HepG2 (cell line): ENCODE data around the gene NUP88. TPM values are rescaled to one million over a fixed set of nuclear protein-coding genes. Genes with fewer than 3 reads are reported as not detected.

Experiments
- ATAC-seq: fragments of 200-7000 bp; cut with Tn5 transposase; 3 replicates; pipeline ENCODE4 v1.9.1; 2020; ENCODE audit warnings: mild to moderate bottlenecking, moderate library complexity
- BruUV-seq: library from RNA; stranded (reverse); fragments of 400-500 nt; replicated peaks from 2 replicates; lab custom pipeline; 2021; lab: Mats Ljungman, UMichigan
- CTCF ChIA-PET: fragments of 300-600 bp; formaldehyde crosslinking; extraction: SDS; loops from one replicate; lab custom pipeline; 2021; ENCODE audit warnings: low total read pairs, inconsistent platforms, low intra/inter-chr PET ratio; lab: Yijun Ruan, JAX
- POLR2A ChIA-PET: fragments of 350-600 bp; sonication (Branson Sonifier 250); formaldehyde crosslinking; loops from one replicate; lab custom pipeline; 2020; ENCODE audit warnings: antibody characterized with exemption, inconsistent platforms; lab: Yijun Ruan, JAX
- DNase-seq: peaks from one replicate; pipeline ENCODE4 v3.0.0-alpha.2; 2015; ENCODE audit warnings: low spot score
- FAIRE-seq: peaks from 3 replicates; lab custom pipeline; 2011; peaks lifted over from hg19 to GRCh38; lab: Jason Lieb, UNC
- H2AFZ ChIP-seq: one replicate; pipeline ENCODE4 v1.6.1; 2011; ENCODE audit warnings: low read length, inconsistent platforms
- H3K27ac ChIP-seq: fragments of 300-600 bp; 3 replicates; pipeline ENCODE4 v1.8.0; 2011; ENCODE audit warnings: mixed run types, mild to moderate bottlenecking, mixed read lengths, low read length, inconsistent platforms; ENCODE audit not compliant: insufficient read depth; ENCODE audit errors: extremely low read length
- H3K27me3 ChIP-seq, 2 experiments: fragments of 200-600 bp in 1 of 2; 2 replicates in 1 of 2; 3 replicates in 1 of 2; pipeline versions ENCODE4 v1.6.0 to v1.8.0; 2011; ENCODE audit warnings: low read length in 2 of 2, mild to moderate bottlenecking in 2 of 2, moderate library complexity in 2 of 2, inconsistent platforms in 1 of 2; ENCODE audit not compliant: insufficient read depth in 2 of 2, control insufficient read depth in 1 of 2
- H3K36me3 ChIP-seq, 2 experiments: fragments of 200-600 bp in 1 of 2; replicated peaks in 1 of 2; 2 replicates in 1 of 2; 3 replicates in 1 of 2; pipeline versions ENCODE4 v1.5.1 to v1.8.0; 2011; ENCODE audit warnings: low read length in 2 of 2, inconsistent platforms in 1 of 2; ENCODE audit not compliant: insufficient read depth in 2 of 2, control insufficient read depth in 1 of 2
- H3K4me1 ChIP-seq: 2 replicates; pipeline ENCODE4 v1.5.1; 2012; ENCODE audit warnings: low read length, inconsistent platforms; ENCODE audit not compliant: insufficient read depth
- H3K4me2 ChIP-seq: 2 replicates; pipeline ENCODE4 v1.6.0; 2011; ENCODE audit warnings: low read depth, low read length, inconsistent platforms
- H3K4me3 ChIP-seq, 3 experiments: fragments of 200-600 bp in 1 of 3; sonication (generic), shearing (Covaris generic) in 1 of 3; replicated peaks in 1 of 3; 2 replicates each; pipeline ENCODE4 v1.5.1; 2011 to 2016; ENCODE audit warnings: low read length in 3 of 3, inconsistent platforms in 2 of 3, low read depth in 2 of 3, mild to moderate bottlenecking in 2 of 3, control low read depth in 1 of 3, mixed read lengths in 1 of 3; ENCODE audit not compliant: insufficient read depth in 1 of 3
- H3K79me2 ChIP-seq: one replicate; pipeline ENCODE4 v1.6.1; 2011; ENCODE audit warnings: low read length, inconsistent platforms; ENCODE audit not compliant: insufficient read depth
- H3K9ac ChIP-seq: 2 replicates; pipeline ENCODE4 v1.6.0; 2011; ENCODE audit warnings: mild to moderate bottlenecking, low read depth, low read length, inconsistent platforms; ENCODE audit not compliant: insufficient read depth
- H3K9me3 ChIP-seq: 2 replicates; pipeline ENCODE4 v1.5.1; 2012; ENCODE audit warnings: mild to moderate bottlenecking, low read length
- H4K20me1 ChIP-seq: 2 replicates; pipeline ENCODE4 v1.6.0; 2011; ENCODE audit warnings: inconsistent platforms, mild to moderate bottlenecking, low read length, moderate library complexity; ENCODE audit not compliant: insufficient read depth
- ATF2 ChIP-seq: sonication (generic); formaldehyde crosslinking; IDR thresholded peaks from 2 replicates; pipeline ENCODE4 v1.4.0; 2020; ENCODE audit warnings: missing genetic modification reagents
- GPBP1L1 ChIP-seq: sonication (generic); formaldehyde crosslinking; IDR thresholded peaks from 2 replicates; pipeline ENCODE4 v1.5.0; 2020; ENCODE audit warnings: mild to moderate bottlenecking, missing genetic modification reagents
- NFE2L1 ChIP-seq: sonication (generic); formaldehyde crosslinking; IDR thresholded peaks from 2 replicates; pipeline ENCODE4 v1.4.0; 2020; ENCODE audit warnings: missing genetic modification reagents, mild to moderate bottlenecking, borderline replicate concordance
- PRDM10 ChIP-seq: sonication (generic); formaldehyde crosslinking; IDR thresholded peaks from 2 replicates; pipeline ENCODE4 v1.4.0; 2020; ENCODE audit warnings: low read depth, missing genetic modification reagents
- SIX1 ChIP-seq: sonication (generic); formaldehyde crosslinking; IDR thresholded peaks from 2 replicates; pipeline ENCODE4 v1.4.0; 2020; ENCODE audit warnings: missing genetic modification reagents, borderline replicate concordance
- SRSF4 ChIP-seq: fragments of 200-400 bp; formaldehyde crosslinking; IDR thresholded peaks from one replicate; pipeline ENCODE4 v1.6.1; 2018; ENCODE audit warnings: mild to moderate bottlenecking, low read depth, low read length, moderate library complexity; ENCODE audit not compliant: poor library complexity, severe bottlenecking
- TBX2 ChIP-seq: sonication (generic); formaldehyde crosslinking; IDR thresholded peaks from 2 replicates; pipeline ENCODE4 v1.5.0; 2020; ENCODE audit warnings: missing genetic modification reagents, mild to moderate bottlenecking, borderline replicate concordance
- ZBTB7A ChIP-seq: sonication (generic); formaldehyde crosslinking; IDR thresholded peaks from 2 replicates; pipeline ENCODE4 v1.8.0; 2022; ENCODE audit warnings: mild to moderate bottlenecking, missing genetic modification reagents
- ZNF44 ChIP-seq: sonication (generic); formaldehyde crosslinking; IDR thresholded peaks from 2 replicates; pipeline ENCODE4 v1.5.1; 2020; ENCODE audit warnings: mild to moderate bottlenecking, missing genetic modification reagents
- WGBS: methylation state at CpG from one replicate; pipeline ENCODE4 v1.1.6; 2017; ENCODE audit warnings: low lambda C conversion rate; 5-methylcytosine and 5-hydroxymethylcytosine counted together
- in situ Hi-C: cut with HindIII; loops from 2 replicates; pipeline ENCODE4 v1.10.0; 2017; ENCODE audit warnings: low pct_unique_long_range_greater_than_20kb; ENCODE audit not compliant: extremely low pct_ligation_motif_present
- intact Hi-C: fragments of 100-400 bp; cut with micrococcal nuclease; formaldehyde crosslinking; loops from one replicate; pipeline ENCODE4 v1.10.0; 2022; ENCODE audit not compliant: unreplicated experiment
- polyA plus RNA-seq, 8 experiments: library from polyadenylated mRNA; depleted of rRNA in 3 of 8; stranded (reverse) in 7 of 8; unstranded in 1 of 8; fragments of >200 nt; fragmentation: Illumina TruSeq in 4 of 8; extraction: Trizol in 4 of 8; gene quantifications; 2 replicates each; pipeline versions ENCODE4 v1.2.1 to v1.2.3, GENCODE V29; 2011 to 2016; ENCODE audit warnings: low read depth in 4 of 8, missing spikeins in 1 of 8, mixed read lengths in 1 of 8; ENCODE audit not compliant: insufficient read depth in 1 of 8
- total RNA-seq, 5 experiments: library from RNA; depleted of rRNA; stranded (reverse); fragments of >200 nt; fragmentation: Illumina TruSeq; extraction: Trizol; gene quantifications; 2 replicates each; pipeline ENCODE4 v1.2.3, GENCODE V29; 2016; ENCODE audit warnings: low read depth in 1 of 5

NUP88 gene
- total and polyA plus RNA-seq, 2 of the 13 experiments (the other 11 are each of a cell fraction or from before 2014, with no cell fraction given) = 48.2 to 130 TPM

GRCh38 chr17:5468075-5468473 lies 48.6 kb upstream of the NUP88 start (continued):
- TF ChIP-seq PRDM10 (0 out of 2 replicates have a peak, but pooled peaks have one; percentile 1), ATF2 (no peak), TBX2 (CRISPR knock-in tag) (no peak), ZBTB7A (CRISPR knock-in tag) (0 out of 2 replicates have a peak, but pooled peaks have one; percentile 26), NFE2L1 (CRISPR knock-in tag) (0 out of 2 replicates have a peak, but pooled peaks have one; percentile 8), ZNF44 (CRISPR knock-in tag) (no peak)

- DNase-seq (no peak), FAIRE-seq (no peak), ATAC-seq (no peak)
- intact Hi-C loops = no loop called here
- H4K20me1 ChIP-seq = 0 out of 2 replicates have a peak, but pooled peaks cover 10% of the 10 kb centered on the region
- ChIA-PET CTCF (no interaction called here), POLR2A (interaction anchor here (2.0 to 2.9 kb wide), 2 partner anchors 19 to 28 kb away, joined by 10 to 51 read pairs; partner anchors contain the start of genes C1QBP, DERL2 and MIS12)
- peak overlapping the region; percentile 91 to 97 (median 96) for H3K4me3 ChIP-seq
- peak overlapping the region; percentile 98 for H3K4me2 ChIP-seq
- peaks cover 1 to 12% of the 10 kb centered on the region in 2 experiments; a peak in 3 of 5 replicates for H3K36me3 ChIP-seq
- H3K9ac ChIP-seq = peak overlapping the region; percentile 84
- no peak for TF ChIP-seq SRSF4
- no peak for TF ChIP-seq SIX1 (CRISPR knock-in tag)
- TF ChIP-seq GPBP1L1 (CRISPR knock-in tag) = no peak
- TF ChIP-seq, all 625 proteins: peak for 0
- Histone ChIP-seq H2AFZ (no peak overlapping the region), H3K4me1 (peaks cover 38% of the 10 kb centered on the region), H3K27me3 (no peaks in the 10 kb centered on the region; a peak in 1 of 5 replicates), H3K9me3 (no peaks in the 10 kb centered on the region), H3K79me2 (peaks cover 57% of the 10 kb centered on the region), H3K27ac (peak overlapping the region; percentile 91)
- in situ Hi-C loops = no loop called here
- no TSS peak for BruUV-seq
- 0% methylated on average over 8 of the region's 8 CpGs for WGBS
Observed at GRCh38 chr17:5467416-5467815, 48.0 kb upstream of the NUP88 start.
